Endometrial microvascular endothelial cells (primary cell): ENCODE data around the gene PLCH2. TPM values are rescaled to one million over a fixed set of nuclear protein-coding genes. Genes with fewer than 3 reads are reported as not detected.

ENCODE experiments used
- in situ Hi-C: cut with HindIII; loops from 2 replicates; pipeline ENCODE4 v1.10.0; 2017; ENCODE audit warnings: low sequenced_read_pairs, low pct_unique_long_range_greater_than_20kb; ENCODE audit errors: inconsistent ontology term
- total RNA-seq: library from RNA; depleted of rRNA; stranded (reverse); fragments of >200 nt; gene quantifications from one replicate; pipeline ENCODE4 v1.2.3, GENCODE V29; 2015; ENCODE audit errors: inconsistent ontology term

PLCH2 gene
- total RNA-seq, 1 donor from 2014 or later, result not detected

DNA sequence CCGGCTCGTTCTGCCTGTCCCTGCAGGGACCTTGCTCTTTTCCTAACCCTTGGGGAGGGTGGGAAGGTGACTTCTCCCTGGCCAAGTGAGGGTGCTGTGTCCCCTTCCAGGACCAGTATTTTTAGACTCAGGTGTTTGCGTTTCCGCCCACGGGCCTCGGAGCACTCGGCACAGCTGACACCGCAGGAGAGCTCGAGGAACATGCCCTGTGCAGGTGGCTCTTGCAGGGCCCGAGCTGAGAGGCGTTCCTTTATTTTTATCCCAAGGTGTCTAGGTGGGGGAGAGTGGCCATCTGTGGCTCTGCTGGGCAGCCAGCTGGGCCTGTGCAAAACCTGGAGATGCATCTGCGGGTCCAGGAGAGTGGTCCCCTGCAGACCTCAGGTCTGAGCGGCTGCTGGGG, 16.0 kb downstream of the PLCH2 start:
- in situ Hi-C loops, result no loop called here

DNA sequence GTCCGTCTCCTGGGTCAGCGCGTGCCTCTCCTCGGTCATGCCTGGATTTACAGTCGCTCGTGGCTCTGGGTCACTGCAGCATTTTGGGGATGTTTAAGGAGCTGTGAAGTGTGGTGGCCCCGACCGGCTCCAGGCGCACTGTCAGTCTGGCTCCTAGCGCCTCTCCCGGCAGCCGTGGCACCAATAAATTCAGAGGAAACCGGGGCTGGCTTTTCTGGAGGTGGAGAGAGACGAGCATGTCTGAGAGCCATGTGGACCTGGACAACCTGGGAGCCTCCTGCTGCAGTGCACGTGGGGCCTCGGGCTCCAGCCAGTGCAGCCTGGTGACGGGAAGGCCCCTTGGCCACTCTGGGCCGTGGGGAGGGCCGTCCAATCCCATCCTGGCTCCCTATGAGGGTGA, 17.1 kb downstream of the PLCH2 start:
- in situ Hi-C loops, result no loop called here

DNA sequence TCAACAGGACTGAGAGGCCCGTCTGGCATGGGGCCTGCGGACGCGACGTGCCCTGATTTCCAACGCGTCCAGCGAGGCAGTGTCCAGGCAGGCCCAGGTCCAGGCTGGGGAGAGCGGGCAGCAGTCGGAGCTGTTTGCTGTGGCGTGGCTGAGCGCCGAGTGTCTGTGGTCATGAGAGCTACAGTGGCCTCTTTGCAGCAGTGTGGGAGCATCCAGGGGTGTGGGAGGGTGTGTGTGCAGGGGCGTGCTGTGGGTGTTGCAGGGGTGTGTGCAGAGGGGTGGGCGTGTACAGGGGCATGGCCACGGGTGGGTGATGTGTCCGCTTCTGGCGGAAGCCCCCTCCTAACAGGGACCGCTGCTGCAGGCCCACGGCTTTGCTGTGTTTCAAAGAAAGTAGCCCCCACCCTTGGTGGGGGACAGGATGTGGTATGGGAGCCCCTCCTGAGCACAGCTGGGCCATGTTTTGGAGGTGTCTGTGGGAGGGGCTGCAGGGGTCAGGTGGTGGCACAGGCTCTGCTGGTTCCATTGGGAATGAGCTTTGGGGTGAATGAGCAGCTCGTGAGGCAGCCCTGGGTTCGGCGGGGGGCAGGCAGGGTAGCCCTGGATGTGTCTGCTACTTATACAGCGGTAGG, 17.7 kb downstream of the PLCH2 start:
- in situ Hi-C loops, result no loop called here

DNA sequence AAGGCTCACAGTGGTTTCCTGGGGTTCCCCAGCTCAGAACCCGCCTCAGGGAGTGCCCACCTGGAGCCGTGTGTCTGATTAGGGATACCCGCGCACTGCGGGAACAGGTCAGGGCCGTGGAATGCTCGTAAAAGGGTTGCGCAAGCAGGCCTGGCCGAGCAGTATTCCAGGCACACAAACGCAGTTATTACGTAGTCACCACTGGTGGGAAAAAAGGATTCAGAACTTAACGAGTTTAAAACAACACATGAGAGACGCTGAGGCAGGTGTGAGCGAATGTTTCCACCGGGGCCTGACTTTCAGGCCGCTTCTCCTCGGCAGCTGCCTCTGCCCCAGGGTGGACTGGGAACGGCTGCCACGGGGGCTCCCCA, 18.2 kb downstream of the PLCH2 start:
- in situ Hi-C loops, result no loop called here

DNA sequence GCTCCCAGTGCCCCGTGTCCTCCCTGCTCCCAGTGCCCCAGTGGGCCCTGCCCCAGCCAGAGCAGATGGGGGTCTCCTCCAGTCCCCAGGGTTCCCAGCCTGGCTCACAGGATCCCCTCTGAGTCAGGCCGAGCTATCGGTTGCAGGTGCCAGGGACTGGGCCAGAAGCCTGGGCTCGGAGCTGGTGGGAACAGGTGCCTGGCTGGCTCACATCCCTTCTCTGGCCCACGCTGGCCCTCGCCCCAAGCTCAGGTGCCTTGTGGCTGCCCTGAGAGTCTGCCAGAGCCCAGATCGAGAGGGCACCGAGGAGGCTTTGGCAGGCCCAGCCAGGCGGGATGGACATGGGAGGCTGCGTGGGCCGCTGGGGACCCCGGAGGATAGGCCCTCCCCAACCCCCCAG, 18.9 kb downstream of the PLCH2 start:
- in situ Hi-C loops, result no loop called here

DNA sequence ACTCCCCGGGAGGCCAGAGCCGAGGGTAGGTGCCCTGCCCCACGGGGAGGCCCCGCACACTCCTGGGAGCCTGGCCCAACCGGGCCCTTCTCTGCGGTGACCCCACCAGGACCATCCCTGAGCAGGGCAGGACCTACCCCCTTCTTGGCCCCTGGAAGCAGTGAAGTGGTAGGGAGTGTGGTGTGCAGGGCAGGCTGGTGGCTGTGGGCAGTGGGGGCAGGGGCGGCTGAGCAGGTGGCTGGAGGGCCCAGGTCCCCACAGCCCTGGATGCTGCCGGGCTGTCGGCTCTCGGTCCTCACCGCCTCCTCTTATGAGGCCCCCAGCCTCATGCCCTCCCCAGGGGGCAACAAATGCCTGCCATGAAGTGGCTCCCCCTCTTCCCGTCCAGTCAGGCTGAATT, 19.5 kb downstream of the PLCH2 start:
- in situ Hi-C loops, result no loop called here

DNA sequence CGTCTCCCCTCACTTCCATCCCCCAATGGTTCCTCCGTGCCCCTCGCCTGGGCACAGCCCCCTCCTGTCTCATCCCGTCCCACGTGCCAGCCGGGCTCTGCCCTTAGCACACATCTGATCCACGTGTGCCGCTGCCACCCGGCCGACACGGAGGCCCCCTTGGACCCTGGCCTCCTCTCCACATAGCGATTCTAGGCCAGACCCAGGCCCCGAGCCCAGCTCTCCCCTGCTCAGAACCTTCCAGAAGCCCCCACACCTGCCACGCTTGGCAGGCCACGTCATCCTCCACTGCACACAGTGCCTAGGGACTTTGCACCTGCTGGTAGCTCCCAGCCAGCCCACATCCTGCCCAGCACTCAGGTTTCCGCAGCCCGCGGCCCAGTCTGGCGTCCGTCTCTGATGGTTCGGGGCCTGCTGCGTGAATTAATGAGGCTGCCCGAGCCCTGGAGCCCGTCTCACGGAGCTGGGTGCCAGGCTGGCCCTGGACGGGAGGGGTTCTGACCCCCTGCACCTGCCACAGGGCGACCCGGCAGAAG, 20.1 kb downstream of the PLCH2 start:
- in situ Hi-C loops, result no loop called here

DNA sequence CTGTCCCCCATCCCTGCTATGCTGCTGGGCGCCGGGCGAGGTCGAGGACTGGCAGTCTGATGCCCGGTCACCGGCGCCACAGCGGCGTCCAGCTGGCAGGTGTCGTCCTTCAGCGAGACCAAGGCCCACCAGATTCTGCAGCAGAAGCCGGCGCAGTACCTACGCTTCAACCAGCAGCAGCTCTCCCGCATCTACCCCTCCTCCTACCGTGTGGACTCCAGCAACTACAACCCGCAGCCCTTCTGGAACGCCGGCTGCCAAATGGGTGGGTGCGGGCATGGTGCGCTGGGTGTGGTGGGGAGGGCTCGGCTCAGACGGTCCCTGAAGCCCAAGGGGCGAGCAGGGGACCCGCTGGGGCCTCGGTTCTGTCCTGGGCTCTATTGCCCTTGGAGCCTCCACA, 20.7 kb downstream of the PLCH2 start:
- in situ Hi-C loops, result no loop called here

DNA sequence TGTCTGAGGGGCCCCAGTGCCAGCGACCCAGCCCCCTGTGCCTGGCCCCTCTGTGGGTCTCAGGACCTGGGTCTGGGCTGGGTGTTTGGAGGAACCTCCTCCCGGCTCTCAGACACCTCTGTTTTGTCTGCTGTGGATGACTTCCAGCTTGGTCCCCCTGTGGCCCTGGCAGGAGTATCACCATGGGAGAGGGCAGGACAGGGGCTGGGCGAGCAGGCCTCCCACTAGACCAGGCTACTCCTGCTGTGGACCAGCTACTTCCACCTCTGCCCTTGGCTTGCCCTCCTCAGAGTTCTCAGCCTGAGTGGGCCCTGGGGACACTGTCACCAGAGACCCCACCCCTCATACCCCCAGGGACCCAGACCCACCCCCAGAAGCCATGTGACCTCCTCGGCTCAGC, 21.8 kb downstream of the PLCH2 start:
- in situ Hi-C loops, result no loop called here

DNA sequence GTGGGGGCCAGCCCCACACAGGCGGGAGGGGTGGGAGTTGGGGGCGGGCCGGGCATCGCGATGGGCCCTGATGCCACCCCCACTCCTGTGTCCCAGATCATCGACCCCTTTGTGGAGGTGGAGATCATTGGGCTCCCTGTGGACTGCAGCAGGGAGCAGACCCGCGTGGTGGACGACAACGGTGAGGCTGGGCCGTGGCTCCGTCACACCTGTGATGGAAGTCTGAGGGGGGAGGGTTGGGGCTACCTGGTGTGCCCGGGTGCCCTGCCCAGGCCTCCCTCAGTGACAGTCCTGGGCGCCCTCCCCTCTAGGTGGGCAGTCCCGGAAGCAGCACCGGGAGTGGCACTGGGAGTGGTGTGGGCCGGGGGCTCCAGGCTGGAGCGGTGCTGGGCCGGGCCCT, 22.6 kb downstream of the PLCH2 start:
- in situ Hi-C loops, result no loop called here

DNA sequence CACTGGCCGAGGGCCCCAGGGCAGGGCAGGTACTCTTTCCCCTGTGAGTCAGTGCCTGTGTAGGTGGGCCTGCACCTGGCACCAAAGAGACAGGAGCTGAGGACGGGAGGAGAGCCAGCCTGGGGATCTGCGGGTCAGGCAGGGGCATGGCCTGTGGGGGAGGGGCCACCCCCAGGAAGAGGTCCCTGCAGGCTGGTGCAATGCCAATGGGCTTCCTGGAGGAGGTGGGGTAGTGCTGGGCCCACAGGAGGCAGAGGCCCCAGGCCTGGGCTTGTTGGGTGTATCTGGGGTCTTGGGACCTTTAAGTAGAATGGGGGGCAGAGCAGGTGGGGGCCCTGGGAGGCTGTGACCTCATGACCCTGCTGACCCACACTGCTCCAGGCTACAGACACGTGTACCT, 23.2 kb downstream of the PLCH2 start:
- in situ Hi-C loops, result no loop called here

DNA sequence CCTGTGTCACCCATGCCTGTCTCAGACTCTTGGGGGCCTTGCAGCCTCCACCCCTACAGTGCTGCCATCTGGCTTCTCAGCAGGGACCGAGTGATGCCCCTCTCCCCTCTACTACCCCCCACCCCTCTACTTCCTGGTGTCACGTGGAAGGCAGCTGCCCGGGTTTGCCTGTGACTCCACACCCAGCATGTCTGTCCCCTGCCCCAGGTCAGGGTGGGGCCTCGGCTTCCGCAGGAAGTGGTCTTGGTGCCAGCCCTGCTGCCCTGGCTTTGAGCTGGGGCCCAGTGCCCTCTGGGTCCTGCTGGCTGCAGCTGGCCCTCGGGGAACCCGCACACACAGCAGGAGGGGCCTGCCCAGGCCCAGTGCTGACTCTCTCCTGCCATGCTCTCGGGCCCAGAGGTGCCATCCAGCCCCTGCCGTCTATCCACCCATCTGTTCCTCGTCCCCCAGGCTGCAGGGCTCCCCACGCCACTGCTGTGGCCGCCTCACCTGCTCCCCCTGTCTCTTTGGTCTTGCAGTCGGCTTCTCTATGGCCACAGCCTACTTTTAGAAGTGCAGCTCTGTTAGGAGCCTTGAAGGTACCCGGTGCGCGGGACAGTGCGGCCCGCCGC, 24.0 kb downstream of the PLCH2 start:
- in situ Hi-C loops, result no loop called here

DNA sequence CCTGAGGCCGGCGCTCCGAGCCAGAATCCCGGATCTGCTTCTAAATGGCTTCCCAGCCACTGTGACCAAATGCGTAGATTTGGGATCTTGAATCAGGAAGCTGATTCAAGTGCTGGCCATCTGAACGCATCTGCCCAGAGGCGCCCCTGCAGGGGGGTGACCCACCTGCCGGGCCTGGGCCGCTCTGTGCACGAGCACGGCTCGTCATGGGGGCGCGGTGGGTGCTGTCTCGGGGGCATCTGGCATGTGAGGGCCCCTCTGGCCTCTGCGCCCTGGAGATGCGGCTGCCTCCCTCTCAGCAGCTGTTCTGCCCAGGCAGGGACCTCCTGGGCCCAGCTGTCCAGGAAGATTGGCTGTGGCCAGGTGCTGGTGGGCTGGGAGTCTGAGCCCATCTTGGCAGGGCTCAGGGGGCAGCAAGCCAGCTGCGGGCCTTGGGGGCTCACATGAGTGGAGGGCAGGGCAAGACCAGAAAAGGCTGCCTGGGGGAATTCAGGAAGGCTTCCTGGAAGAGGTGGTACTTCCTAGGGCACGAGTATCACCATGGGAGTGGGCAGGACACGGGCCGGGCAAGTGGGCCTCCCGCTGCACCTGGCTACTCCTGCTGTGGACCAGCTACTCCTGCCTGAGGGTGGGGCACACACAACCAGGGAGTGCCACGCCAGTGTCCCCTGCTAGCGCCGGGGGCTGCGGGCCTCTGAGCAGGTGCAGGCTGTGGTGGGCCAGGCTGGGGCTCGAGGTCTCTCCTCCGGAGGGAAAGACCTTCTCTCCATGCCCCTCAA, 25.1 kb downstream of the PLCH2 start:
- in situ Hi-C loops, result no loop called here

DNA sequence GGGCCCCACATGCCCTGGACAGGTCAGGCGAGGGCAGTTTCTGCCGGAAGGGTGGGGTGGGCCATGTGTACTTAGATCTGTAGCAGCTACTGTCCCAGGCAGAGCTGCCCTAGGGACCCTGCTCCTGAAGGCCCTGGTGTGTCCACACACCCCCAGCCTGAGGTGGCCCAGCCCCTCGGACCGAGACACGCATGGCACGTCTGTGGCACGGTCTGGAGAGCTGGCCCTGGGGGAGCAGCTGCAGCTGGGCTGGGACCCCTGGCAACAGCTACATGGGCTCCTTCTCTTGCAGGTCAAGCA, 25.7 kb downstream of the PLCH2 start:
- in situ Hi-C loops, result no loop called here

DNA sequence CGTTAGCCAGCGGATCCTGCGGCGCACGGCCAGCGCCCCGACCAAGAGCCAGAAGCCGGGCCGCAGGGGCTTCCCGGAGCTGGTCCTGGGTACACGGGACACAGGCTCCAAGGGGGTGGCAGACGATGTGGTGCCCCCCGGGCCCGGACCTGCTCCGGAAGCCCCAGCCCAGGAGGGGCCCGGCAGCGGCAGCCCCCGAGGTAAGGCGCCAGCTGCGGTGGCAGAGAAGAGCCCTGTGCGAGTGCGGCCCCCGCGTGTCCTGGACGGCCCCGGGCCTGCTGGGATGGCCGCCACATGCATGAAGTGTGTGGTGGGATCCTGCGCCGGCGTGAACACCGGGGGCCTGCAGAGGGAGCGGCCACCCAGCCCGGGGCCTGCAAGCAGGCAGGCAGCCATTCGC, 26.1 kb downstream of the PLCH2 start:
- in situ Hi-C loops, result no loop called here

DNA sequence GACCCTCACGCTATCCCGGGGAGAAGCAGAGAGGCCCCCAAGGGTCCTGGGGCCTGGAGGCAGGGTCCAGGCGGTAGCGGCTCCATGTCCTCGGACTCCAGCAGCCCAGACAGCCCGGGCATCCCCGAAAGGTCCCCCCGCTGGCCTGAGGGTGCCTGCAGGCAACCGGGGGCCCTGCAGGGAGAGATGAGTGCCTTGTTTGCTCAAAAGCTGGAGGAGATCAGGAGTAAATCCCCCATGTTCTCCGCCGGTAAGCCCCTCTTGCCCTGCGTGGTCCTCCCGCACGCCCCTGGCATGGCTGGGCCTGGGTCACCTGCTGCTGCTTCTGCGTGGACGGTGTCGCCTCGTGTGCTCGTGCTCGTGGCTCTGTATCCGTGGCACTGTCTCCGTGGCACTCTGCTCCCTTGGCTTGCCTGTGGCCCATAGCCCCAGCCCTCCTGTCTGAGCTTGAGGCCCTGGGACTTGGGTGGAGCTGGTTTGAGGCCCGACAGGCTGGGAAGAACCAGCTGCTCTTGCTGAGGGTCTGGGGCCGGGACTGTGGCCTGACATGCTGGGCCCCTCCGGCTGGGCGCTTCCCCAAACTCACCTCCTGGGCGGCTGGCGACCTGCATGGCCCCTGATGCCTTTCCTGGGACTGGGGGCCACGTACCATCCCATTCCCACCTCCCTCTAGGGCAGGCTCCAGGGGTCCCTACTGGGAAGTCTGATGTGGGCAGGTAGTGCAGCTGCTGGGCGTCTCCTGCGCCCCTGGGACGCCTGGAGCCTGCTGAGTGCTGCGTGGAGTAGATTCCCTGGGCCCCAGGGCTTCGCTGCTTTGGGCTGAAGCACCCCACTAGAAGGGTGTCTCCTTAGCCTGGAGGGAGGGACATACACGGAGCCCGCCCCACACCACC, 26.8 kb downstream of the PLCH2 start:
- in situ Hi-C loops, result no loop called here

DNA sequence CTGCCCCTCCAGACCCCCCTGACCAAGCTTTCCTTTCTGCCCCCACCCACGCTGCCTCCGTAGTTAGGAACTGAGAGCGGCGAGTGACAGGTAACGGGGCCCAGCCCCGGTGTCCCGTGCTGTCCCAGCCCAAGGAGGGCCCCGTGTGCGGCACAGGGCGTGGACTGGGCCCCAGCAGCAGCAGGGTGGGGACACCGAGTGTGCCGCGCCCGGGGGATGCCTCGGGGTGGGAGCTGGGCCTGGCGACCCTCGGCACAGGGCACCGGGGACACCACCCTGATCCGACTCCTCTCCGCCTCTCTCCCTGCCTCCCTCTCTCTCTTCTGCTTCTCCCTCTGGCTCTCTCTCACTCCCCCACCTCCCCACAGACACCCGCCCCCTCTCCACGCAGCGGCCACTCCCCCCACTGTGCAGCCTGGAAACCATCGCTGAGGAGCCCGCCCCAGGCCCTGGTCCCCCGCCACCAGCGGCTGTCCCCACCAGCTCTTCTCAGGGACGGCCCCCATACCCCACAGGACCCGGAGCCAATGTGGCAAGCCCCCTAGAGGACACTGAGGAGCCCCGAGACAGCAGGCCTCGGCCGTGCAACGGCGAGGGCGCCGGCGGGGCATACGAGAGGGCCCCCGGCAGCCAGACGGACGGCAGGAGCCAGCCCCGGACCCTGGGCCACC, 27.6 kb downstream of the PLCH2 start:
- in situ Hi-C loops, result no loop called here

DNA sequence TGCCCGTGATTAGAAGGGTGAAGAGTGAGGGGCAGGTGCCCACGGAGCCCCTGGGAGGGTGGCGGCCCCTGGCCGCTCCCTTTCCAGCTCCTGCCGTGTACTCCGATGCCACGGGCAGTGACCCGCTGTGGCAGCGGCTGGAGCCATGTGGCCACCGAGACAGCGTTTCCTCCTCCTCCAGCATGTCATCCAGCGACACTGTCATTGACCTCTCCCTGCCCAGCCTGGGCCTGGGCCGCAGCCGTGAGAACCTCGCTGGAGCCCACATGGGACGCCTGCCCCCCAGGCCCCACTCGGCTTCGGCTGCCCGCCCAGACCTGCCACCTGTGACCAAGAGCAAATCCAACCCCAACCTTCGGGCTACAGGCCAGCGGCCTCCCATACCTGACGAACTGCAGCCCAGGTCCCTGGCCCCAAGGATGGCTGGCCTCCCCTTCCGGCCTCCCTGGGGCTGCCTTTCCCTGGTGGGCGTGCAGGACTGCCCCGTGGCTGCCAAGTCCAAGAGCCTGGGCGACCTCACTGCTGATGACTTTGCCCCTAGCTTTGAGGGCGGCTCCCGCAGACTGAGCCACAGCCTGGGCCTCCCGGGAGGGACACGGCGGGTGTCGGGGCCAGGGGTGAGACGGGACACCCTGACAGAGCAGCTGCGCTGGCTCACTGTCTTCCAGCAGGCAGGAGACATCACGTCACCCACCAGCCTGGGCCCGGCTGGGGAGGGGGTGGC, 28.3 kb downstream of the PLCH2 start:
- in situ Hi-C loops, result no loop called here
